ENCODE data around the gene SCAF1. TPM values are rescaled to one million over a fixed set of nuclear protein-coding genes. Genes with fewer than 3 reads are reported as not detected.

The SCAF1 gene
- total RNA-seq, 1 donor from 2014 or later: 53.1 TPM

- no peak for DNase-seq (ENCODE audit: low spot score)
- intact Hi-C loops (cut with DNase I): no loop called here
Measured at GRCh38 chr19:49658566-49659442, 16.8 kb downstream of the SCAF1 start.

- DNase-seq (ENCODE audit: low spot score): no peak
- intact Hi-C loops (cut with DNase I): no loop called here
Measured at GRCh38 chr19:49660338-49660961, 18.4 kb downstream of the SCAF1 start.

- intact Hi-C loops (cut with DNase I): no loop called here
- DNase-seq (ENCODE audit: low spot score): no peak
Measured at GRCh38 chr19:49662011-49662410, 20.0 kb downstream of the SCAF1 start.

- intact Hi-C loops (cut with DNase I): no loop called here
- no peak for DNase-seq (ENCODE audit: low spot score)
Measured at GRCh38 chr19:49663224-49663623, 21.2 kb downstream of the SCAF1 start.

- peak; percentile 96 for DNase-seq (ENCODE audit: low spot score)
Measured at GRCh38 chr19:49664171-49665035, 22.4 kb downstream of the SCAF1 start.

GRCh38 chr19:49665036-49665350 is 23.0 kb downstream of the SCAF1 start:
- intact Hi-C loops (cut with DNase I): loop anchor here (2.0 kb wide), 1 partner anchor 22 kb away; the partner anchor contains the start of gene SCAF1
- DNase-seq (ENCODE audit: low spot score): no peak

More at GRCh38 chr19:49664171-49665035, 22.4 kb downstream of the SCAF1 start:
- intact Hi-C loops (cut with DNase I): loop anchor here (2.0 kb wide), 1 partner anchor 22 kb away; the partner anchor contains the start of gene SCAF1

- DNase-seq (ENCODE audit: low spot score): peak; percentile 99
- intact Hi-C loops (cut with DNase I): loop anchor here (2.0 kb wide), 1 partner anchor 23 kb away; the partner anchor contains the start of gene SCAF1
Measured at GRCh38 chr19:49665351-49666119, 23.5 kb downstream of the SCAF1 start, which contains the start of the genes BCL2L12 and IRF3. Gene BCL2L12 (plus strand): TSS chr19:49665933. CDS start chr19:49666693, 760 bp downstream. Gene IRF3 (minus strand): TSS chr19:49665857. CDS start chr19:49664838, 1,019 bp downstream.

- DNase-seq (ENCODE audit: low spot score): no peak
- intact Hi-C loops (cut with DNase I): no loop called here
Measured at GRCh38 chr19:49666120-49666444, 24.1 kb downstream of the SCAF1 start.

GRCh38 chr19:49667473-49667872 is 25.5 kb downstream of the SCAF1 start:
- no peak for DNase-seq (ENCODE audit: low spot score)
- intact Hi-C loops (cut with DNase I): no loop called here

GRCh38 chr19:49669516-49669915 is 27.5 kb downstream of the SCAF1 start:
- intact Hi-C loops (cut with DNase I): no loop called here
- DNase-seq (ENCODE audit: low spot score): no peak

GRCh38 chr19:49672131-49672919 is 30.3 kb downstream of the SCAF1 start:
- peak; percentile 91 for DNase-seq (ENCODE audit: low spot score)
- intact Hi-C loops (cut with DNase I): no loop called here

- intact Hi-C loops (cut with DNase I): loop anchor here (2.0 to 5.0 kb wide), 3 partner anchors 35 to 179 kb away; partner anchors contain the start of genes PRR12, RPS11 and RRAS
- peak; percentile 90 for DNase-seq (ENCODE audit: low spot score)
Measured at GRCh38 chr19:49676136-49676783, 34.3 kb downstream of the SCAF1 start.

- intact Hi-C loops (cut with DNase I): loop anchor here (2.0 to 5.0 kb wide), 3 partner anchors 36 to 180 kb away; partner anchors contain the start of genes PRR12, RPS11 and RRAS
Measured at GRCh38 chr19:49676784-49677230, 34.8 kb downstream of the SCAF1 start.

GRCh38 chr19:49677231-49677900 is 35.4 kb downstream of the SCAF1 start, which contains the start of gene PRMT1:
Gene PRMT1 (plus strand): TSS chr19:49677271. CDS start chr19:49677281, 10 bp downstream.
- no peak for DNase-seq (ENCODE audit: low spot score)

More at GRCh38 chr19:49676784-49677230, 34.8 kb downstream of the SCAF1 start:
- DNase-seq (ENCODE audit: low spot score): peak; percentile 100

GRCh38 chr19:49677901-49678674 is 36.1 kb downstream of the SCAF1 start:
- no peak for DNase-seq (ENCODE audit: low spot score)
- intact Hi-C loops (cut with DNase I): loop anchor here (2.0 to 5.0 kb wide), 3 partner anchors 37 to 181 kb away; partner anchors contain the start of genes PRR12, RPS11 and RRAS

More at GRCh38 chr19:49677231-49677900, 35.4 kb downstream of the SCAF1 start, which contains the start of gene PRMT1:
- intact Hi-C loops (cut with DNase I): loop anchor here (2.0 to 5.0 kb wide), 3 partner anchors 37 to 180 kb away; partner anchors contain the start of genes PRR12, RPS11 and RRAS
